Putamen (tissue), 1 donor: ENCODE results near the gene DISP2.

Experiments used
- DNase-seq: peaks from one replicate; pipeline ENCODE4 v3.0.0-alpha.2; 2016; ENCODE audit warnings: low spot score

Gene DISP2

DNA sequence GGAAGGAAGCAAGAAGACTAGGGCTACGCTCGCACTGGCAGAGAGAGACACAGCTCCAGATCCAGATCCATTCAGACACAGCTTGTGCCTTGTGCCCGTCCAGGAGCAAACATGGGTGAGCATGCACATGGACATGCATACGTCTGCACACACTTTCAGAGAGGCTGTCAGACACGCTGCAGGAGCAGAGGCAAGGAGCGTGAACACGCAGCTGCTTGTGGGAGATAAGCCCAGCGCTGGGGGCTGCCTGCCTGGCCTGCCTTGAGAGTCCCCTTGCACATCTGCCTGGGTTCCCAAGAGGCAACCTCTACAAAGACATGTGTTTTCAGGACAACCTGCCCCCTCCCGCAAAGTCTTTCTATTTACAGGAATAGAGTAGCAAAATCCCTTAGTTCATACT lies 69.2 kb downstream of the DISP2 start:
- no peak for DNase-seq

GRCh38 chr15:40428185-40428584 lies 70.2 kb downstream of the DISP2 start:
- DNase-seq, result no peak
